Parietal lobe (tissue), 2 donors: Measurements from ENCODE around the gene NOC2L. TPM values are rescaled to one million over a fixed set of nuclear protein-coding genes. Genes with fewer than 3 reads are reported as not detected.

ENCODE experiments used
- small RNA-seq: library from RNA; depleted of rRNA; stranded (forward); fragments of <200 nt; gene quantifications from one replicate; pipeline ENCODE3, GENCODE V24; 2014; ENCODE audit warnings: low replicate concordance
- total RNA-seq: library from RNA; depleted of rRNA; stranded (reverse); fragments of >200 nt; gene quantifications from one replicate; pipeline ENCODE4 v1.2.3, GENCODE V29; 2014

NOC2L gene
- total RNA-seq: 52.3 TPM

DNA sequence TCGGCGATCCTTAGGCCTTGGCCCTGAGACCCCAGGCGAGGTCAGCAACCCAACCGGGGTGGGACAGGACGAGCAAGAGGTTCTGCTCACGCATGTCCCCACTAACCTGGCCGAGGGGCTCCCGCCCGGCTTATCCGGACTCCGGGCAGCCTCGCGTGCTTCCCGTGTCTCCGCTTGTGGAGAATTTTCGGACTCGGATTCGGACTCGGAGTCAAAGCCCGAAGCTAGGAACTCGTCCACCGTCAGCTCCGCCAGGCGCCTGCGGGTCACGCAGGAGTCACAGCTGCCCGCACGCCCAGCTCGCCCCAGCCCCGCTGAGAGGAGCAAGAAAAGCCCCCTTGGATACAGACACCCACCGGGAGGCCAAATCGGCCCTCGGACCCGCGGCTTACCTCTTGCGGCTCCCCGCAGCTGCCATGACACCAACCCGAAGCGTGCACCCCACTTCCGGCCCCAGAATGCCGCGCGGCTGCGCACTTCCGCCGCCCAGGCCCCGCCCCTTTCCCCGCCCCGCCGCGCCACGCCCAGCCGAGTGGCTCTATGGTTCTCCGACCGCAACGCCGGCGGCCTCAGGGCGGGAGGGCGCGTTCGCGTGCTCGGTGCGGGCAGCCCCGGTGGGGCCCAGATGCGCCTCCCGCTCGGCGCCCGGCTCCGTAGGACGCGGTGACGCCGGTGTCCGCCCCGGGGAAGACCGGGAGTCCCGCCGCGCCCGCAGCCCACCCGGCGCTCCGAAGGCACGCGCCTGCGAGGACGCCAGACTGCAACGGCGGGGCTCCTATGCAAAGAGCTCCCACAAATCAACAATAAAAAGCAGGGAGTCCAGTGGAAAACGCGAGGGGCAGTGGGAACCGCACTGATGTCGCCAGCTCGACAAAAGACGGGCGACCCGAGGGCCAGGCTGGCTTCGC lies at the start of gene NOC2L:
TSS of gene NOC2L (minus strand) at position 434 of the 908 bp plus-strand sequence. CDS start at position 418, 16 bp downstream.

DNA sequence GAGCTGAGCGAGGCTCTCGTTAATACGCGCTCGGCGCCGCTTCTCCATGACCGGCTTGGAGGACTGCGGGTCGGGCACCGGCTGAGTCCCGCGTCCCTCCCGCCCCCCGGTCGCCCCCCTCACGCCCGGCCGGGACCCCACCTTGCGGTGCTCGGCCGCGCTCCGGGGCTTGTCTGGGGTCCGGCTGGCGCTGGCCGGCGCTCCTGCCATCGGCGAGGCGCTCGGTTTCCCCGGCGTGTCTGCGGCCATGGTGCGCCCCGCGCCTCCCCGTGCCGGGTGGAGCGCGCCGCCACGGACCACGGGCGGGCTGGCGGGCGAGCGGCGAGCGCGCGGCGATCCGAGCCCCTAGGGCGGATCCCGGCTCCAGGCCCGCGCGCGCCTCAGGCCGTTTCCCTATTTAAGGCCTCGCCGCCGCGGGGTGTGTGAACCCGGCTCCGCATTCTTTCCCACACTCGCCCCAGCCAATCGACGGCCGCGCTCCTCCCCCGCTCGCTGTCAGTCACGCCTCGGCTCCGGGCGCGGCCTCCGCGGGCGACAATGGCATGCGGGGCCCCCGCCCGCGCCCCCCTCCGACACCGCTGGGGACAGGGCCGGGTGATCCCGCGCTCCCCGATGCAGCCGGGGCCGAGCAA lies 40.8 kb upstream of the NOC2L start, which contains the start of gene HES4:
TSS of gene HES4 (minus strand) at position 373 of the 632 bp plus-strand sequence. CDS start at position 249, 124 bp downstream.

DNA sequence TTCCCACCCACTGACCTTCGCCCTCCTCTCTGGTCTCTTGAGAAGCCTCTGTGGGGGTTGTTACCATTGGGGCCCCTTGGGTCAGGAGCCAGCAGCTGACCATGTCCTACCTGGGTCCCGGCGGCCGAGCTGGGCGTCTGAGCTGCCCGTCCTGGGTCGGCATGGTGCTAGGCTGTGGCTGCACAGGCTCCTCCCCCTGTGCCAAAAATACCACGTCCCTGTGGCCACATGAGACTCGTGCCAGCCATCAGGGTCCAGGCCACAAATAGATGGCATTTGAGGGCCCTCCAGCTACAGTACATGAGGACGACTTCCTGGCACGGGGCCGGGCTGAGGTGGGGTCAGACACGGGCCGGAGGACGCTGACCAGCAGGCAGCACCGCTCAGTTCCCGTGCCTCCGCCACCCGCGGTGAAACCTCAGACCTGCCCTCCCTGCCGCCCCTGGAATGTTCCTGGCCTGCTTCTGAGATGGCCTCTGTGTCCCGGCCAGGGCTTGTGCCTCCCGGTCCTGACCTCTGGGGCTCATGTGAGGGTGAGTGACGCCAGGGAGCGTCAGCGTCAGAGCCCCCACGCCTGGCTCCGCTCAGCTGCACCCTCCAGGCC lies 23.0 kb upstream of the NOC2L start, which contains the start of gene PERM1:
TSS of gene PERM1 (minus strand) at position 139 of the 604 bp plus-strand sequence. CDS start 1,064 bp downstream, outside the sequence.

GRCh38 chr1:966135-966703 lies 7.2 kb upstream of the NOC2L start, which contains the start of gene PLEKHN1:
Gene PLEKHN1, plus strand, starts transcription at chr1:966482. Its CDS starts 50 bp downstream, at chr1:966532.

GRCh38 chr1:960363-961131 lies 1.5 kb upstream of the NOC2L start, which contains the start of gene KLHL17:
Gene KLHL17, plus strand, starts transcription at chr1:960584. Its CDS starts 110 bp downstream, at chr1:960694.

DNA sequence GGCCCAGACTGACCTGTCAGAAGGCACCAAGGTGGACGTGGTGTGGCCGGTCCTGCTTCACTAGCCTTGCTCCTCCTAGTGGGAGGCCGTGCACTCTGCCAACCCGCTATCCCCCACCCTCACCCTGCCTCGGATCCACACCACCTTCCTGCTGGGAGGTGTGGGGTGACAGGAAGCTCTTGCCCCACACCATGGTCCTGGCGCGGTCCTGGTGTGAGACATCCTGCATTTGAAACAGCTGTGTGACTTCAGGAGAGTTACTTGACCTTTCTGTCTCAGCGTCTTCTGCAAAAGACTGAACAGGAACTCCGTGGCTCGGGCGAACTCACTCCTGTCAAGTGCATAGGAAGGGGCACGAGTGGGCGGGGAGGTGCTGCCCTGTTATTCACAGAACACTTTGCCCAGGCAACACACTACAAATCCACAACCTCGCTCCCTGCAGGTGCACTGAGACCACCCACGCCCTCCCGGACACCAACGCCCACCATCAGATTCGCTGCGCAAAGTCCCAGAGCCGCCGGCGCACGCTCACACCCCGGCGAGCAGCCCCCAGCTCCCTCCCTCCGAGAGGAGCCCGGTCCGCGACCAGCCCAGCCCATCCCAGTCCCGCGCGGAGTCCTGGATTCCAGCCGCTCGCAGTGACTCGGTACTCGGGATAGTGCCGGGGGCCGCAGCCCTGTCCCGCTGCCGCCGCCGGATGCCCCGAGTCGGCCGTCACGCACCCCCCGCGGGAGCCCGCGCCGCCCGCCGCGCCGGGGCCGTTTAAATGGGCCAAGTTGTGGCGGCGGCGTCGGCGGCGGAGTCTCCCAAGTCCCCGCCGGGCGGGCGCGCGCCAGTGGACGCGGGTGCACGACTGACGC lies 35.7 kb downstream of the NOC2L start, which contains the start of gene SAMD11:
TSS of gene SAMD11 (plus strand) at position 793 of the 860 bp plus-strand sequence. CDS start 509 bp downstream, outside the sequence.

Small RNAs within 50 kb of the gene (small RNA-seq; reads per million reads assigned to genes)
- not detected for gene AL645608.3
- not detected for gene AL645608.4

Other genes with a start within 250 kb of the NOC2L start
- gene SAMD11, start 35.3 kb downstream of the NOC2L start, total RNA-seq: not detected
- gene KLHL17, start 1.3 kb upstream of the NOC2L start, total RNA-seq: 15.7 TPM
- not detected for gene PLEKHN1, start 7.2 kb upstream of the NOC2L start, total RNA-seq
- gene PERM1, start 22.8 kb upstream of the NOC2L start, total RNA-seq: 0.63 TPM
- gene HES4, start 40.8 kb upstream of the NOC2L start, total RNA-seq: 24.7 TPM
- 7.2 TPM for gene ISG15, start 54.2 kb upstream of the NOC2L start, total RNA-seq
- 105 TPM for gene AGRN, start 60.9 kb upstream of the NOC2L start, total RNA-seq
- not detected for gene RNF223, start 115.0 kb upstream of the NOC2L start, total RNA-seq
- 16.9 TPM for gene C1orf159, start 156.8 kb upstream of the NOC2L start, total RNA-seq
- gene TTLL10, start 214.6 kb upstream of the NOC2L start, total RNA-seq: not detected
- not detected for gene TNFRSF18, start 247.3 kb upstream of the NOC2L start, total RNA-seq